GM21717 (cell line): ENCODE results near the gene CCDC196.
A peak's percentile ranks its signal among the peaks of the same experiment; 100 is the strongest.
"Not testable (repeated sequence)": the region's sequence is repeated elsewhere in the genome, so short reads cannot be mapped to it uniquely, and the experiment has no call there.

Experiments used
- ATAC-seq: cut with Tn5 transposase; IDR thresholded peaks from one replicate; pipeline ENCODE4 v1.9.1; 2021; ENCODE audit warnings: mild to moderate bottlenecking, moderate library complexity; ENCODE audit not compliant: unreplicated experiment

The CCDC196 gene

GRCh38 chr14:66495218-66496098 is 9.3 kb downstream of the CCDC196 start:
- ATAC-seq: no peak

DNA sequence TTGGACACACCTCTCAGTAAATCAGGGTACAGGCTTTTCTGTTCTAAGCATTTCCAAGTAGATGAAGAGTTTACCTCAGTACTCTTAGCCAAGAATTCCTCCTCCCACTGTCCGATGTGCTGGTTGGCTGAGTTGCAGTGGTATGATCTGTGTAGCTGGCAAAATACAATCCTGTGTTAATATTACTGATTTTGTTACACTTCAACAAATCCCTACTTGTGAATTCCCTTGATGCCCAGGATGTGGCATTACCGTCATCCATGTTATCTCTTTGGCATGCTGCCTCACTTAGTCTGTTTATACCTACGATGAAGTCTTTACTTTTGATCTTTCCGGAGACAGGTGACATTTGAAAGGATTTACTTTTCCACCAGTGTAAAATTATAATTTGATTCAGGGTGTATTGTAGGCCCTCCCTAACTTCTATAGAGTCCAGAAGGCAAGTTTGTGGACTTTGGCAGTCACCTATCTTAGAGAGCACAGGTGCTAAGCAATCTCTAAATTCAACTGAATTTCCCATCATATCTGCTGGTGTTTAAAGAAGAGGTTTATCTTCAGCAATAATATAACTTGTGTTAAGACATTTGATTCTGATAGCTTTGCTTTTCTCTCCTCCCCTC is 10.1 kb downstream of the CCDC196 start:
- ATAC-seq: no peak

DNA sequence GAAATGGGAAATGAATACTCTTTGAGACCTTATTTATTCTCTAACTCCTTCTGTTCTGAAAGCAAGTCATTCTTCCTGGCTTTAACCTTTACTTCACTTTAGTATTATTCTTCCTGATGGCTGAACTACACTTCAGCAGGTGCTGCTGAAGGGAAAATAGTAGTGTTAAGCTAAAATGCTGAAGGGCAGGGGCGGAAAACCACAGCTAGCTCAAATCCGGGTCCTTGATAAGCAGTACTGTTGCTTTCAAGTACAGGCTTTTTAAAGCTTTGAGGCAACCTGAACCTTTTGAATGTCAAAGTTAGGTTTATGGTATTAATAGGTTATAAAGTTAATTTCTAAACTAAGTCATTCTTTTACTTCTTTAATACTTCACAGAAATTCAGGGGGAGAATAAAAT is 10.7 kb downstream of the CCDC196 start:
- no peak for ATAC-seq

DNA sequence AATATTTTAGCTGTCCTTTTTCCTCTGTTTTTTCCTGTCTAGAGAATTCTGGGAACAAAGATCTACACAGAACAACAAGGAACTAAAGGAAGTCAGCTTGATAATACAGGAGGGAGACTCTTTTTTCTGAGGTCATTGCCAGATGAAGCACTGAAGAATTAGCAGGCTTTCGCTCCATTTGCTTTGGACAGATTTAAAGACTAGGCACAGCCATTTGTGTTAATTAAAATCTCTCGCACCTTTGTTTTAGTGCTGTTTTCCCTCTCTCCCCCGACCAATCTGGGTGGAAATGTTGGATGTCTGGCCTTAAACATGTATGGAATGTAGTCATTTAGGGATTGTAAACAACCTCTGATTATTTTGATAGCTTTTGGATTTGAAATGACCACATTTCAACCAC is 12.1 kb downstream of the CCDC196 start:
- ATAC-seq: no peak

- ATAC-seq: no peak
Observed at GRCh38 chr14:66501592-66501991, 15.4 kb downstream of the CCDC196 start.

GRCh38 chr14:66502836-66503235 is 16.7 kb downstream of the CCDC196 start:
- not testable (repeated sequence) for ATAC-seq

- ATAC-seq: no peak
Observed at GRCh38 chr14:66503532-66503931, 17.4 kb downstream of the CCDC196 start.

- peak; percentile 20 for ATAC-seq
Observed at GRCh38 chr14:66507181-66507721, 21.1 kb downstream of the CCDC196 start.

DNA sequence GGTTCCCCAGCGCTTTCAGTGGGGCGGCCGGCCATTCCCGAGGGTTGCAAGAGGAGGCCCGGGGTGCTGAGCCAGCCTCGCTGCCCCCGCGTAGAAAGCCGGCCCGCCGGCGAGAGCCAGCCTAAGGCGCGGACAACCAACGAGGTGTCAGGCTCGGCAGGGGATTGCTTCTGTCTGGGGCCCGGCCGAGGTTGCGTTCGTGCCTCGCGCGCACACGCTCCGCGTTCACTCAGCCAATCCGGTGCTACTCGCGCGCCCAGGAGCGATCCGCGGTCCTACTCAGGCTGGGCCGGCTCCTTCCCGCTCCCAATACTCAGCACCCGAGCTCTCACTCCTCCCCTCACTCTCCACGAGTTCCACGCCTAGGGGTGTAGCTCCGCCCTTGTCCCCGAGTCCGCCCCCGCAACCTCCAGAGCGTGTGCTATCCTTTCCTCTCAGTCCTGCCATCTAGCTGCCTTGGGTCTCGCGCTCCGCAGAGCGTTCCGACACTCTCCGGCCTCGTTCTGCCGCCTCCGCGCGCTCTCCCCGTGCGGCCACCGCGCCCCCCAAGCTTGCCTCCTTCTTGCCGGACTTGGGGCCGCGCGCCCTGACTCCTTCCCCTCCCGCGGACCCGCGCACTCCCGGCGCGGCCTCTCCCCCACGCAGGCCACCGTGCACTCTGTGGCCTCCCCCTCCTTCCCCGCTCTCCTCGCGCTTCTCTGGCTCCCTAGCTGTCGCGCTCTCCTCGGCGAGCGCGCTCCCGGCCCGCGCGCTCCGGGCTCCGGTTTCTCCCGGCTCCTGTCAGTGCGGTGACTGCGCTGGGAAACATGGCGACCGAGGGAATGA is 21.8 kb downstream of the CCDC196 start, which contains the start of gene GPHN:
Gene GPHN (plus strand): TSS at position 426 of the 825 bp plus-strand sequence.
- peak; percentile 85 for ATAC-seq

DNA sequence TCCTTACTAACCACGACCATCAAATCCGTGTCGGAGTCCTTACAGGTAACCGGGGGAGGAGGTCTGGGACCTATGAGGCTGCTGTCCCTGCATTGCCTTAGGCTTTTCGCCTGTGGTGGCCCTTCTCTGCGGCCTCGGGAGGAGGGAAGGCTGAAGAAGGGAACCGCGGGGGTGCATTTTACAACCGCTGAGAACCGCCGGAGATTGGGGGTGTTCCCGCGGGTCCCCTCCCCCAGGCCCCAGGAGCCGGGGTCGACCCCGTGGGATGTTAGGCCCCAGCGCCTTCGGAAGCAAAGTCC is 22.3 kb downstream of the CCDC196 start:
- ATAC-seq: no peak

GRCh38 chr14:66508846-66509621 is 22.9 kb downstream of the CCDC196 start:
- ATAC-seq: peak; percentile 40

DNA sequence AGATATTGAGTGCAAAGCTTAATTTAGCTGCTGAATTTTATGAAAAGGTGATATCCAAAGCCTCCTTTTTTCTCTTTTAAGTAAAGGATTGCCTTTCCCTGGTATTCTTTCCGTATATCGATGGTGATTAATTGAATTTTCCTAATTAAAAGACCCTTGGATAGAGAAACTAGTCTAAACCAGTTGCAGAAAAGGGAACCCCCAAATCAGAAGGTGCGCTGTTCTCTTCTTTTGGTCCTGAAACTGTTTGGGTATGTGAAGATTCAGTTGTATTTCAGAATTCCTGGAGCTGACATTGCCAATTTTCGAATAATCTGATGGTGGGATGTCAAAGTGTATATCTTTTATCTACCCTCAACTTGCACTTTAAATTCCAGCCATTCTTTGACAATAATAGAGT is 23.7 kb downstream of the CCDC196 start:
- no peak for ATAC-seq

- no peak for ATAC-seq
Observed at GRCh38 chr14:66511849-66512248, 25.7 kb downstream of the CCDC196 start.

DNA sequence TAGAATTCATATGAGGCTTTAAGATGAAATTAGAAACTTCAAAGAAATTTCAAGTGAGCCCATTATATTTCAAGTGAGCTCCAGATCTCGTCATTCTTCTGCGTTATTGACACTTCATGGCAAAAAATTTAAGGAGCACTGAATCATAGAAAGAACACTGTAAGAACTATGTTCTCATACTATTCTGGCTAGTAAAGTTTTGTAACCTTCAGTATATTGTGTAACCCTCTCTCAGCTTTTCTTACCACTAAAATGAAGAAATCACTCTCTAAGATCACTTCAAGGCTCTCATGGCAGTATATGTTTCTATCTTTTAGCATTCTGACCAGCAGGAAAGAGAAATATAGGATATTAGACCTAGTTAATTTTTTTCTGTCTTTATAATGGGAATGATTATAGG is 28.0 kb downstream of the CCDC196 start:
- ATAC-seq: no peak

GRCh38 chr14:66530526-66530925 is 44.4 kb downstream of the CCDC196 start:
- no peak for ATAC-seq

DNA sequence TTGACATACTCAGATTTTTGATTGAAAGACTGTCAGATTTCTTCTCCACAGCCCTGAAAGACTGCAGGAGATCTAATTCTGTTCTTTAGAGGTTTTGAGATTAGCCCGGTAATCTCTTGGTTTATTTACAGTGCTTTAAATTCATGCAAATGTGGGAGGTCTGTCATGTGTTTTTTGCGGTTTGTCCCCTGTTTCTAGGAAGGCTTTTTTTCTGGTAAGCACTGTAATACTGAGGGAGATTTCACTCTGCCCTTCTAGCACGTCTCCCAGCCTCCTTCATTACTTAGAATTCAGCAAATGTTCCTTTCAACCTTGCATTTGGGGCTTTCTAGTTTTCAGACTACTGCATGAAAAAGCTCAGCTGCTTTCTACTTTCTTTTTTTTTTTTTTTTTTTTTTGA is 52.9 kb downstream of the CCDC196 start:
- no peak for ATAC-seq

- no peak for ATAC-seq
Observed at GRCh38 chr14:66540038-66540437, 53.9 kb downstream of the CCDC196 start.

DNA sequence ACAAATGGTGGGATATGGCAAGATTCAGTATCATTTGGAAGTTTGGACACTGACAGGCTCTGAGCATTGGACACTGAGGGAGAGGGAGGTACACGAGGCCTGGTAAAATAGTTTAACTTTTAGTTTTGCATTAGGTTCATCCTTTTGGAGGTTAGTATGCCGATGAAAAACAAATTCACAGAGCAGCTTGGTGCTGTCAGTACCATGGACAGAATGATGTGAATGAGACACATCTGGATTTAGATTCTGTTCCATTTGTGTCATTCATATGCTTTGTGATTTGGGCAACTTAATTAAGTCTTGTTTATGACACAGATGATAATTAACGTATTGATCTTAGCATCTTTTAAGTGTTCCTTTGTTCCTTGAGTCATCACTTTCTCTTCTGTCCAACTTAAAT is 55.5 kb downstream of the CCDC196 start:
- ATAC-seq: no peak

GRCh38 chr14:66543996-66544395 is 57.8 kb downstream of the CCDC196 start:
- no peak for ATAC-seq

DNA sequence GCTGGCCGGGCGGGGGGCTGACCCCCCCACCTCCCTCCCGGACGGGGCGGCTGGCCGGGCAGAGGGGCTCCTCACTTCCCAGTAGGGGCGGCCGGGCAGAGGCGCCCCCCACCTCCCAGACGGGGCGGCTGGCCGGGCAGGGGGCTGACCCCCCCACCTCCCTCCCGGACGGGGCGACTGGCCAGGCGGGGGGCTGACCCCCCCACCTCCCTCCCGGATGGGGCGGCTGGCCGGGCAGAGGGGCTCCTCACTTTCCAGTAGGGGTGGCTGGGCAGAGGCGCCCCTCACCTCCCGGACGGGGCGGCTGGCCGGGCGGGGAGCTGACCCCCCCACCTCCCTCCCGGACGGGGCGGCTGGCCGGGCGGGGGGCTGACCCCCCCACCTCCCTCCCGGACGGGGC is 59.0 kb downstream of the CCDC196 start:
- ATAC-seq: not testable (repeated sequence)

- not testable (repeated sequence) for ATAC-seq
Observed at GRCh38 chr14:66545751-66546150, 59.6 kb downstream of the CCDC196 start.
